ENCODE data around the gene COL13A1.

GRCh38 chr10:69752479-69752878 is 49.2 kb upstream of the COL13A1 start:
- TF ChIP-seq CTCF (IDR thresholded peaks at IDR 0.05), result no peak
- TF ChIP-seq POLR2A (IDR thresholded peaks at IDR 0.05), result no peak
- no peak for TF ChIP-seq EP300 (IDR thresholded peaks at IDR 0.05)
- TF ChIP-seq POLR2AphosphoS5 (IDR thresholded peaks at IDR 0.05), result no peak

Measured in upper lobe of left lung (tissue), 4 donors.